ENCODE data around the gene LIPG. TPM values are rescaled to one million over a fixed set of nuclear protein-coding genes. Genes with fewer than 3 reads are reported as not detected.
A peak's percentile ranks its signal among the peaks of the same experiment; 100 is the strongest.

The LIPG gene
- polyA plus RNA-seq, 1 donor (not counting 4 experiments of a cell fraction or from before 2014, with no cell fraction given), result 241 TPM

- Histone ChIP-seq H3K4me3 (ENCODE audit: control insufficient read depth in 2 of 3, extremely low read depth in 1 of 3, insufficient read depth in 2 of 3, low read depth in 1 of 3, low read length in 3 of 3) (peak overlapping the region; percentile 66 to 93 (median 93)), H2AFZ (ENCODE audit: control insufficient read depth, low read length) (no peak overlapping the region), H3K9ac (ENCODE audit: control insufficient read depth, extremely low read depth, insufficient read depth, low read length) (peak overlapping the region; percentile 91), H3K27ac (ENCODE audit: control insufficient read depth, insufficient read depth, low read length) (peak overlapping the region; percentile 83), H3K27me3 (ENCODE audit: control insufficient read depth, extremely low read depth, insufficient read depth, low read length) (no peaks in the 10 kb centered on the region), H3K36me3 (ENCODE audit: control insufficient read depth in 2 of 2, extremely low read depth in 1 of 2, insufficient read depth in 2 of 2, low read length in 2 of 2) (peaks cover 17 to 23% of the 10 kb centered on the region in 2 experiments), H4K20me1 (ENCODE audit: control insufficient read depth, extremely low read depth, insufficient read depth, low read length) (peaks cover 5% of the 10 kb centered on the region), H3K4me1 (ENCODE audit: control insufficient read depth, extremely low read depth, insufficient read depth, low read length) (peaks cover 42% of the 10 kb centered on the region), H3K9me3 (ENCODE audit: control insufficient read depth, low read depth, low read length) (no peaks in the 10 kb centered on the region), H3K4me2 (ENCODE audit: control insufficient read depth, extremely low read depth, insufficient read depth, low read depth, low read length) (peak overlapping the region; percentile 95), H3K79me2 (ENCODE audit: control insufficient read depth, insufficient read depth, low read length) (peaks cover 56% of the 10 kb centered on the region), H3K9me1 (ENCODE audit: control insufficient read depth, extremely low read depth, insufficient read depth, low read length) (no peaks in the 10 kb centered on the region)
- TF ChIP-seq CTCF (optimal IDR thresholded peaks at IDR 0.05 in 1 of 3, IDR thresholded peaks at IDR 0.05 in 1 of 3, conservative IDR thresholded peaks at IDR 0.05 in 1 of 3; ENCODE audit: extremely low read depth in 1 of 3, insufficient read depth in 2 of 3, low read length in 3 of 3) (no peak), EZH2 (IDR thresholded peaks at IDR 0.05; ENCODE audit: low read length) (no peak)
- FAIRE-seq, result no peak
- no peak for DNase-seq (ENCODE audit: low read depth, low spot score)
- dilution Hi-C loops (cut with MboI; ENCODE audit: extremely low pct_ligation_motif_present, low sequenced_read_pairs), result no loop called here
Measured at GRCh38 chr18:49562481-49563129, 748 bp downstream of the LIPG start.

GRCh38 chr18:49563130-49563540, 1.3 kb downstream of the LIPG start:
- no peaks in the 10 kb centered on the region for H3K27me3 ChIP-seq (ENCODE audit: control insufficient read depth, extremely low read depth, insufficient read depth, low read length)
- no peak for TF ChIP-seq EZH2 (IDR thresholded peaks at IDR 0.05; ENCODE audit: low read length)
- no peak for TF ChIP-seq CTCF (optimal IDR thresholded peaks at IDR 0.05 in 1 of 3, IDR thresholded peaks at IDR 0.05 in 1 of 3, conservative IDR thresholded peaks at IDR 0.05 in 1 of 3; ENCODE audit: extremely low read depth in 1 of 3, insufficient read depth in 2 of 3, low read length in 3 of 3)
- peaks cover 17 to 25% of the 10 kb centered on the region in 2 experiments for H3K36me3 ChIP-seq (ENCODE audit: control insufficient read depth in 2 of 2, extremely low read depth in 1 of 2, insufficient read depth in 2 of 2, low read length in 2 of 2)
- H3K4me2 ChIP-seq (ENCODE audit: control insufficient read depth, extremely low read depth, insufficient read depth, low read depth, low read length), result peak overlapping the region; percentile 95
- peak overlapping the region; percentile 91 for H3K9ac ChIP-seq (ENCODE audit: control insufficient read depth, extremely low read depth, insufficient read depth, low read length)
- no peaks in the 10 kb centered on the region for H3K9me1 ChIP-seq (ENCODE audit: control insufficient read depth, extremely low read depth, insufficient read depth, low read length)
- H4K20me1 ChIP-seq (ENCODE audit: control insufficient read depth, extremely low read depth, insufficient read depth, low read length), result peaks cover 5% of the 10 kb centered on the region
- DNase-seq (ENCODE audit: low read depth, low spot score), result no peak
- no peak overlapping the region for H2AFZ ChIP-seq (ENCODE audit: control insufficient read depth, low read length)
- dilution Hi-C loops (cut with MboI; ENCODE audit: extremely low pct_ligation_motif_present, low sequenced_read_pairs), result no loop called here
- H3K9me3 ChIP-seq (ENCODE audit: control insufficient read depth, low read depth, low read length), result no peaks in the 10 kb centered on the region
- H3K27ac ChIP-seq (ENCODE audit: control insufficient read depth, insufficient read depth, low read length), result peak overlapping the region; percentile 83
- peak overlapping the region; percentile 66 to 93 (median 93) for H3K4me3 ChIP-seq (ENCODE audit: control insufficient read depth in 2 of 3, extremely low read depth in 1 of 3, insufficient read depth in 2 of 3, low read depth in 1 of 3, low read length in 3 of 3)
- H3K79me2 ChIP-seq (ENCODE audit: control insufficient read depth, insufficient read depth, low read length), result peaks cover 56% of the 10 kb centered on the region
- peaks cover 45% of the 10 kb centered on the region for H3K4me1 ChIP-seq (ENCODE audit: control insufficient read depth, extremely low read depth, insufficient read depth, low read length)
- peak; percentile 94 for FAIRE-seq

Measured in keratinocyte (primary cell).